Measurements from ENCODE around the gene FAM168A. TPM values are rescaled to one million over a fixed set of nuclear protein-coding genes. Genes with fewer than 3 reads are reported as not detected.
"Not testable (repeated sequence)": the region's sequence is repeated elsewhere in the genome, so short reads cannot be mapped to it uniquely, and the experiment has no call there.

Gene FAM168A
- total RNA-seq, 1 donor: 28.2 TPM

DNA sequence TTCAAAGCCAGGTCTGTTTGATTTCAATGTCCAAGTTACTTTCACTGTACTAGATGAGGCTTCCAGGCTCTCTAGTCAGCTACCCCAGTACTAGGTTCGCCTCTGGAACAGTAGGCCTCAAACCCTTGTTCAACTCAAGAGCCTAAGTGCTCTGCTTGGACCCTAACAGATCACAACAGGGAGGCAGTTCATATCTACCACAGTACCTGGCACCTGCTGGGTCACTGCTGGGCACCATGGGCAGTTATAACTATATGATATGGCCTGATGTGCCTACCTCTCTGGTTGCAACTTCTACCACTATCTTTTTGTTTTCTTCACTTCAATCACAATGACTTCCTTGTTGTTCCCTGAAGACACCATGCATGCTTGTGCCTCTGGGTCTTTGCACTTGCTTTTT lies 124.7 kb downstream of the FAM168A start:
- H3K9me3 ChIP-seq (ENCODE audit: low read depth, low read length): no peaks in the 10 kb centered on the region
- TF ChIP-seq, protein P1, sequence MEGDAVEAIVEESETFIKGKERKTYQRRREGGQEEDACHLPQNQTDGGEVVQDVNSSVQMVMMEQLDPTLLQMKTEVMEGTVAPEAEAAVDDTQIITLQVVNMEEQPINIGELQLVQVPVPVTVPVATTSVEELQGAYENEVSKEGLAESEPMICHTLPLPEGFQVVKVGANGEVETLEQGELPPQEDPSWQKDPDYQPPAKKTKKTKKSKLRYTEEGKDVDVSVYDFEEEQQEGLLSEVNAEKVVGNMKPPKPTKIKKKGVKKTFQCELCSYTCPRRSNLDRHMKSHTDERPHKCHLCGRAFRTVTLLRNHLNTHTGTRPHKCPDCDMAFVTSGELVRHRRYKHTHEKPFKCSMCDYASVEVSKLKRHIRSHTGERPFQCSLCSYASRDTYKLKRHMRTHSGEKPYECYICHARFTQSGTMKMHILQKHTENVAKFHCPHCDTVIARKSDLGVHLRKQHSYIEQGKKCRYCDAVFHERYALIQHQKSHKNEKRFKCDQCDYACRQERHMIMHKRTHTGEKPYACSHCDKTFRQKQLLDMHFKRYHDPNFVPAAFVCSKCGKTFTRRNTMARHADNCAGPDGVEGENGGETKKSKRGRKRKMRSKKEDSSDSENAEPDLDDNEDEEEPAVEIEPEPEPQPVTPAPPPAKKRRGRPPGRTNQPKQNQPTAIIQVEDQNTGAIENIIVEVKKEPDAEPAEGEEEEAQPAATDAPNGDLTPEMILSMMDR (IDR thresholded peaks at IDR 0.05; ENCODE audit: extremely low read depth, low read depth, low read length): no peak
- no peaks in the 10 kb centered on the region for H3K36me3 ChIP-seq (ENCODE audit: insufficient read depth, low read length)
- peaks cover 3% of the 10 kb centered on the region for H4K20me1 ChIP-seq (ENCODE audit: insufficient read depth, low read length)
- no peak overlapping the region for H3K4me2 ChIP-seq (ENCODE audit: insufficient read depth, low read length)
- DNase-seq (ENCODE audit: insufficient read length, low spot score, missing footprints): no peak
- H2AFZ ChIP-seq (ENCODE audit: low read length): no peak overlapping the region
- H3K4me1 ChIP-seq (ENCODE audit: insufficient read depth, low read length): no peaks in the 10 kb centered on the region
- no peaks in the 10 kb centered on the region for H3K27me3 ChIP-seq (ENCODE audit: insufficient read depth, low read length)
- peaks cover 18% of the 10 kb centered on the region for H3K79me2 ChIP-seq (ENCODE audit: insufficient read depth, low read length)
- H3K4me3 ChIP-seq (ENCODE audit: insufficient read depth, low read length): no peak overlapping the region
- H3K27ac ChIP-seq (ENCODE audit: low read depth, low read length): no peak overlapping the region

DNA sequence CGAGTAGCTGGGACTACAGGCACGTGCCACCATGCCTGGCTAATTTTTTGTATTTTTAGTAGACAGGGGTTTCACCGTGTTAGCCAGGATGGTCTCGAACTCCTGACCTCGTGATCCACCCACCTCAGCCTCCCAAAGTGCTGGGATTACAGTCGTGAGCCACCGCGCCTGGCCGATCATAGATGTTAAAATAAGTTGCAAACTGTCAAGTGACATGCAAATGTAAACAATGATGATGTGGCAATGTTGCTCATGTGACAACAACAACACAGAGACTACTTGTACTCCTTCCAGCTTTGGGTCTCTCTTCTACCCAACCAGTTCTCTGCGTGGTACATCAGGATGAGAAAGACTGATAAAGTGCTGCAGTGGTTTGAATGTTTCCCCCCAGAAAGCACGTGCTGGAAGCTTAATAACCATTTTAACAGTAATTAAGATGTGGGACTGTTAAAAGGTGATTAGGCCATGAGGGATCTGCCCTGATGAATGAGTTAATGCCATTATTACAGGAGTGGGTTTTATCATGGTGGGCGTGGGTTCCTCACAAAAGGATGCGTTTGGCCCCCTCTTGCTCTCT lies 127.8 kb downstream of the FAM168A start:
- not testable (repeated sequence) for H3K9me3 ChIP-seq (ENCODE audit: low read depth, low read length); H2AFZ ChIP-seq (ENCODE audit: low read length); H4K20me1 ChIP-seq (ENCODE audit: insufficient read depth, low read length); H3K4me2 ChIP-seq (ENCODE audit: insufficient read depth, low read length); H3K79me2 ChIP-seq (ENCODE audit: insufficient read depth, low read length); H3K27ac ChIP-seq (ENCODE audit: low read depth, low read length); H3K36me3 ChIP-seq (ENCODE audit: insufficient read depth, low read length); DNase-seq (ENCODE audit: insufficient read length, low spot score, missing footprints); H3K4me3 ChIP-seq (ENCODE audit: insufficient read depth, low read length); H3K27me3 ChIP-seq (ENCODE audit: insufficient read depth, low read length)
- peaks cover 11% of the 10 kb centered on the region for H3K4me1 ChIP-seq (ENCODE audit: insufficient read depth, low read length)

DNA sequence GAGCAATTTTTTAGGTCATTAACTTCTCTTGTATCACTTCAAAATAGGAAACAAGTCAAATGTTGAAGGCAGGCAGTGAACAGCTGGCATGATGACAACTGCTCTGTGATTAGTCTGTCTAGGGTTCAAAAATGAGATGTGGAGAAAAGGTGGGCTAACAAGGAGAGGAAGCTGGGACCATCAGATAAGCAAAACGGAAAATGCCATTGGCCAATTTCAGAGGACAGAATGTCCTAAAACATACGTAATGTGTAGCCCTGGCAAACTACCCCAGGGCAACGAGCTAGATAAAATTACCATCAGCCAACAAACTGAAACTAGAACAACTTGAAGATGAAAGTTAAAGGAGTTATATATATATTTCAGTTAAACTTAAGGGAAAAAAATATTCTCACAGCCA lies 128.5 kb downstream of the FAM168A start:
- TF ChIP-seq, protein P1 (IDR thresholded peaks at IDR 0.05; ENCODE audit: extremely low read depth, low read depth, low read length): no peak
- H3K27me3 ChIP-seq (ENCODE audit: insufficient read depth, low read length): no peaks in the 10 kb centered on the region
- no peak overlapping the region for H3K4me2 ChIP-seq (ENCODE audit: insufficient read depth, low read length)
- H4K20me1 ChIP-seq (ENCODE audit: insufficient read depth, low read length): no peaks in the 10 kb centered on the region
- H3K79me2 ChIP-seq (ENCODE audit: insufficient read depth, low read length): peaks cover 4% of the 10 kb centered on the region
- H2AFZ ChIP-seq (ENCODE audit: low read length): no peak overlapping the region
- DNase-seq (ENCODE audit: insufficient read length, low spot score, missing footprints): no peak
- H3K4me1 ChIP-seq (ENCODE audit: insufficient read depth, low read length): peaks cover 18% of the 10 kb centered on the region
- H3K4me3 ChIP-seq (ENCODE audit: insufficient read depth, low read length): no peak overlapping the region
- H3K9me3 ChIP-seq (ENCODE audit: low read depth, low read length): no peaks in the 10 kb centered on the region
- H3K36me3 ChIP-seq (ENCODE audit: insufficient read depth, low read length): no peaks in the 10 kb centered on the region
- no peak overlapping the region for H3K27ac ChIP-seq (ENCODE audit: low read depth, low read length)

DNA sequence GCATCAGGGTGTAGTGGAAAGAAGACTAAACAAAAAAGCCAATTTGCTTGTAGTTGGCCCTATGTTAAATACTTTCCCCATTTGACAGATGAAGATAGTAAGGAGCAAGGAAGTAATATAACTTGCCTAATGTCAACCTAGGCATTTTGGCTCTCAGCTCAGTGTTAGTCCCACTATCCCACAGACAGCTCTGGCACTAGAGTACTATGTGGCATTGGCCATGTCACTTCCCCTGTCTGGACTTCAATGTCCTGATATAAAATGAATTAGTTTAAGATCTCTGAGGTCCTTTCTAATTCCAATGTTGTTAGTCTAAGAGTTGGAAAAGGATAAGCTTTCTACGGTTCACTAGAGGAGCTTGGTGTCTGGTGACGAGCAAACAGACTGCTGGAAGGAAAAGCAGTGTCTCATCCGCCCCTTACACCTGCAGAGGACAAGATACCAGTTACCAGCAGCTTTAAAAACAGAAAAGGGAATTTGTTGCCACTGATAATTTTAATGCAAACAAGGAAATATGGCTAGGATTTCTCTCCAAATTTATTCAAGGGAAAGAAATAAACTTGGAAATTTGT lies 129.2 kb downstream of the FAM168A start:
- TF ChIP-seq, protein P1 (IDR thresholded peaks at IDR 0.05; ENCODE audit: extremely low read depth, low read depth, low read length): no peak
- no peak overlapping the region for H3K4me2 ChIP-seq (ENCODE audit: insufficient read depth, low read length)

More for the DNA sequence above, 129.2 kb downstream of the FAM168A start:
- Histone ChIP-seq H3K36me3 (ENCODE audit: insufficient read depth, low read length) (no peaks in the 10 kb centered on the region), H3K27me3 (ENCODE audit: insufficient read depth, low read length) (no peaks in the 10 kb centered on the region), H3K27ac (ENCODE audit: low read depth, low read length) (no peak overlapping the region), H2AFZ (ENCODE audit: low read length) (no peak overlapping the region), H3K4me1 (ENCODE audit: insufficient read depth, low read length) (peaks cover 26% of the 10 kb centered on the region), H4K20me1 (ENCODE audit: insufficient read depth, low read length) (no peaks in the 10 kb centered on the region), H3K9me3 (ENCODE audit: low read depth, low read length) (no peaks in the 10 kb centered on the region), H3K79me2 (ENCODE audit: insufficient read depth, low read length) (peaks cover 4% of the 10 kb centered on the region), H3K4me3 (ENCODE audit: insufficient read depth, low read length) (no peak overlapping the region)
- DNase-seq (ENCODE audit: insufficient read length, low spot score, missing footprints): no peak

All from osteoblast (primary cell).